ENCODE results near the gene PPEF2.

PPEF2 gene

DNA sequence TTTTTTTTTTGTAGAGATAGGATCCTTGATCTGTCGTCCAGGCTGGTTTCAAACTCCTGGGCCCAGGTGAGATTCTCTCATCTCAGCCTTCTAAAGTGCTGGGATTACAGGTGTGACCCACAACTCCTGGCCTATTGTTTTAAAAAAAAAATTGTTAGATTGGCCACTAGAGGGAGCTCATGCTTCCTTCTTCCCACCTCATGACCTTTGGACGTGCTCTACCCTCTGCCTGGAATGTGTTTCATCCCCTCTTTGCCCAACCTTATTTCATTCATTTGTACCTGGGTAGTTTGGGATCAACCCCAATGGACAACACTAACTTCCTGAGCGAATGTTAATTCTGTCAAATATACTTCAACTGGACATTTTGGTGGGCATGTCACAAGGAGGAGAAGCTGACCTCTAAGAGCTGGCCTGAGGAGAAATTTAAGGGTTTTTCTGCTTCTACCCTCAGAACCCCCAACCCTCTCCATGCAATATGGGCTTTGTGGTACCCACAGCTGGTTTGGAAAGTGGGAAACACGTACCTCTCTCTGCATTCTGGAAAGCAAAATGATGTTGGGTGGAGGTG lies 6.4 kb downstream of the PPEF2 start:
- DNase-seq = peak; percentile 53

DNA sequence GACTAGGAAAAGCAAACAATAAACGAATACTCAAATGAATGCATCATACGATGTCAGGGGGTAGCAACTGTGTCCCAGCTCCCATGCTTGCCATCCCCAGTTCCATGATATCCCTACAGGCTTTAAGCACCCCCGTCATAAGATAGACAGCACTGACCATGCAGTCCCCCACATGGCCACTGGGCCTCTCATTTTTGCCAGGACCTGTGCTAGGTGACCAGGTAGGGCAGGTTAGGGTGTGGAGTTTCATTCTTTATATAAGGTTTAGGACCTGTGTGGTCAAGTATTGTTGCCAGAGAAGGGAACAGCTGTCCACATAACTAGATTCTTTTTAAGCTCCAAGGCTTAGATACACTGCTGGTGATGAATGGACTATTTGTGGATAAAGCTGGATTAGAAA lies 9.7 kb downstream of the PPEF2 start:
- no peak for DNase-seq

DNA sequence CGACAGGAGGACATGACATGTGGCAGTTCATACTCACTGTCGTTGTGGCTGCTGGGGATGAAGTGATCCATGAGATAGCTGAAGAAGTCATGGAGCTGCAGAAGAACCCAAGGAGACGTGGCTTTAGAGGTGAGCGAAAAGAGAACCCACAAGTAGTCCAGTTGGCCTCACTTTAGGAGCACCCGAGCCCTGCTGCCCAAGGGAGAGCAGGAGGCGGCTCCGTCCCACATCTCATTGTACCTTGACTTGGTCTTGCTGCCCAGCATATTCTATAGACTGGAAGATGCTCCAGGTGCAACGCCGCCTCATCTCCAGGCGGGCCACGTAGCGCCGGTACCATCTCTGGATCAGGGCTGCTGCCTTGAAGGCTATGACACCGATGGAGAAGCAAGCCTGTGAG lies 10.6 kb downstream of the PPEF2 start:
- DNase-seq = no peak

DNA sequence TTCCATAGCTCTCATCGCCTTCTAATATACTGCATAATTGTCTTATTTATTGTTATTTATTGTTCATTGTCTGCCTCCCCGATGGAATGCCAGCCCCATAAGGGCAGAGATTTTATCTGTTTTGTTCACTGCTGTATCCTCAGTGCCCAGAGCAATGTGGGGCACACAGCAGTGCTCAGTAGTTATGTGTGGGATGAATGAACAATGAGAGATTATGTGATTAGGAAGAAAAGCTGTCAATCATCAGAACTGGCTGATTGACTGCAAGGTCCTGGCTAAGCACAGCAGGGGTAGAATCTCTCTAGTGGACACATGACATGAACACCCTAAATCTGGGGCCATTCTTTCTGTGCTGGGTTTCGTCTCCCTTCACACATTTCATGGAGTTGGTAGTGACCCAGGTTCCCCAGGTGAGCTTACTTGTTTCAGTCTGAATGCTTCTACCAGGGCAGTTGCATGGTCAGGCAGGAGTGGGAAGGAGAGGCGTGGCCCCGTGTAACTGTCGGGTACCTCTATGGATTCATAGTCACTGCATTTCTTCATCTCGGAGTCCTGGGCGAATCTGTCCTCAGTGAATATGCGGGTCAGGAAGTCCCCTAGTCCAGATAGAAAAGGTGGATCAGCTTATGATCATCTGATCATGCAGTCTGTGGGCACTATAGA lies 12.6 kb downstream of the PPEF2 start:
- no peak for DNase-seq

DNA sequence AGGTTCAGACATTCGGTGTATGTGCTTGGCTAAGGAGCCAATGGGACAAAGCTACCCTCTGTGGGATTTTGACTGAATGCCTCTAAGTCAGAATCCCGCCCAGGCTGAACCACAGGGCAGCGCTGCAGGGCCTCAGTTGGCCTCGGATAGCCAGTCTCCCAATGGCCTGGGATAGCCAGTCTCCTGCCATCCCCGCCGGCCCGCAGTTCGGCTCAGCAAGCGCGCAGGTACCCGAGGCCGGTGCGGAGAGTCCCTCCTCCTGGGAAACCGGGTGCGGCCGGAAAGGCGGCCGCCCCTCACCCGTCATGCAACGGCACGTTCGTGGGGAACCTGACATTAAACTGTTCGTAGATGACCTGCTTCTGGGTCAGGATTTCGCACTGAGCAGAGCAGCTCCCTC lies 16.1 kb downstream of the PPEF2 start:
- no peak for DNase-seq

DNA sequence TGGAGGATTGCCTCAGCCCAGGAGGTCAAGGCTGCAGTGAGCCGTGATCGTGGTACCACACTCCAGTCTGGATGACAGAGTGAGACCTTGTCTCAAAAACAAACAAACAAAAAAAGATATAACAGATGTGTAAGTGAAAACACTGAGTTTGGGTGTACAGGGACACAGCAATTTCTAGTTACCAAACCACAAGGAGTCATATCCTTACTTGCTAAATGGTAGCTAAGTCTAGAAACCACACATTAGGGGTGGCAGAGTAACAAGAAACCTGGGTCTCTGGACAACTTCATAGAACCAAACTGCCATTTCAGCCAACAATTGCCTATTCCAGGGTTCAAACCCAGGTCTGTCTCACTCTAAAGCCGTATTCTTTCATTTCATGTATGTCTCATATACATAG lies 20.8 kb downstream of the PPEF2 start:
- DNase-seq = peak; percentile 47

DNA sequence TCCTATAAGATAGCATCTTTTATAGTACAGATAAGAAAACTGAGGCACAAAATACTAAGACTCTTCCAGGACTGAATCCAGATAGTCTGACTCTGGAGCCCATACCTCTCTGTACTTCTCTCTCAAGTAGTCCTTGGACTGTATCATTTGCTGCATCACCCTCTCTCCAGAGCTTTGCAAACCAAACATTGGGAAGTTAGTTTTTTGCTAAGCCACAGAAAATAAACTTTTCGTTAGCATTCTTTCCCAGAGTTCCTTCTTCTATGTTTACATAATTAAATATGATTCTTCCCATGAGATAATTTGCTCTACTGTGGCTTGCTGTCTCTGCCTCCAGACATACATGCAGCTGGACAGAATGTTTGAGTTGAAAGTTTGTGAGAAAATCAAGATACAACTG lies 22.0 kb downstream of the PPEF2 start:
- DNase-seq = no peak

DNA sequence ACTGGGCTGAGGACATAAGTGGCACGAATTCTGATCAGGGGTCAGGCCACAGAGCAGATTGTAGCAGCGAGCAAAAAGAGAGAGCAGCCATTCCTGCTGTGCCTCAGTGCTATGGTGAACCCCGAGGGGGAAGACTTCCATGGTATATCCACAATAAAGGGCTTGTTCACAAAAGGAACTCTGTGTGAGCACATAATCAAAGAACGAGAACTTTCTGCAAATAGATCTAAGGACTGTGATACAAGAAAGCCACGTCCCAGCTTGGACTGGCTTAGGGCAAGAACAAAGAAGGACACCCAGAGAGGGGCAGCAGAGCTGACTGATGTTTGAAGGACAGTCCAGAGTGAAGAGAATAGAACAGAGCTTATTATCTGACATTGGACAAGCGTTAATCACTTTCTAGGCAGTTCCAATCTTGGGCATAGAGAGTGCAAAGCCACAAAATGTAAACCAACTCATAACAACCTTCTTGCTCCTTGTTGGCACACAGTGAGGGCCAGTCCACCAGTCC lies 24.0 kb downstream of the PPEF2 start:
- DNase-seq = no peak

DNA sequence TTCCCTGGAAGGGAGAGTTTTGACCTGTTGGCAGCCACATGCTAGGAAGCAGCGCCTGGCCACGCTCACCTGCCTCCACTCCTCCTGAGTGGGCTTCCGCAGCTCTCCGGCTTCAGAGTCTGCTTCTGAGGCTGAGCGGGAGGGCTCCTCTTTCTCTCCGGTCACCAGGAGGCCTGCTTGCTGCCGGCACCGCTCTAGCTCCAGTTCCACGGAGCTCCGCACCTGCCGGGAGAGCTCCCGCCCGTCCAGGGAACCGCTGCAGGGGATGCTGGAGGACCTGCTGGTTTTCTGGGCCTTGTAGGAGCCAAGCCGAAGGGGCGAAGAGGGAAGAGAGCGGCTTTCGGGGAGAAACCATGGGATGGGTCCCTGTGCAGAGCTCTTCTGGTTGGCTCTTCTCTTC lies 26.0 kb downstream of the PPEF2 start:
- no peak for DNase-seq

DNA sequence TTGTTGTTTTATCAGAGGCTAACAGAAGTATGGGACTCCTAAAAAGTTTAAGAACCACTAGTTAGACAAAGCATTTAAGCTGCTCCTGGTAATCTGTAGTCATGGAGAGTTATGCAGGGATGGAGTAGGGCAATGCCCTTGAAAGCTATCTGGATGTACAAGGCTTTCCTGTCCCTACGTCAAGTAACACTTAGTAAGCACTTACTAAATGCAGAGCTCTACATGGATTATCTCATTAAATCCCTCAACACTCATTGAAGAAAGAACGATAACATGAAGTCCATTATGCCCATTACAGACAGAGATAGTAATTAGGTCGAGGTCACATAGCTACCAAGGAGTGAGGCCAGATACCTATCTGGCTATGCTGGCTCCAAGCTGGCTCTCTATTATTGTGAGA lies 33.2 kb downstream of the PPEF2 start:
- no peak for DNase-seq

DNA sequence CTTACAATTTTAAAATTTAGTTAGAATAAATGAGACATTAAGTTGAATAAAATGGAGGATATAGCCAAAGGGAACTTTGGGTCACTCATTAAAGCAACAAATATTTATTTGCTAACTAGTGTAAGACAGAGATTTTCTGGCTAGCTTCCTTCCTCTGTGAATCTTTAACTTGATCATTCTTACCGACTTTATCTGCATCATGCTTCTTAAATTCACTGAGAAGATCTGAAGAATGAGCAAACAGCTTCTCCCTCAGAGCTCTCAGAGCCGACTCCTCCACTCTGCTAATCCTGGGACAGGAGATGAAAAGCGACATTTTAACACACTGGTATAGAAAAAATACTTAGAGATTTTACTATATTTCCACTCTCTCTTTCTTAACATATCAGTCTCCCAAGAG lies 35.1 kb downstream of the PPEF2 start:
- DNase-seq = no peak

DNA sequence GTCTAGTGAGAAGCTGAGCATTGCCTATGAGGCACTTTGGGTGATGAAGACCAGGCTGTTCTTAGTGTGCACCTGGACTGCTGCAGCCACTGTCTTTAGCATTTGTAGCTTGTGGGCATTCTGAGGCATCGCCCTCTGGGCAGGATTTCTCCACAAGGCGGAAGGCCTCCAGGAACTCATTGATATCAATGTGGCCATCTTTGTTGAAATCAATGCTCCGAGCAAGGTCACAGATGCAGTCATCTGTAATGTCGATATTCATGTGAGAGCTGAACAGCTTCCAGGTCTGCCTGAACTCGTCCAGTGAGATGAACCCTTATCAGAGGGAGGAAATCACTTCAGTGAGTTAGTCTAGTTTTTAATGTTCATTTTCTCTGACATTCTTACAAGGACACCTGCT lies 41.6 kb downstream of the PPEF2 start:
- no peak for DNase-seq

DNA sequence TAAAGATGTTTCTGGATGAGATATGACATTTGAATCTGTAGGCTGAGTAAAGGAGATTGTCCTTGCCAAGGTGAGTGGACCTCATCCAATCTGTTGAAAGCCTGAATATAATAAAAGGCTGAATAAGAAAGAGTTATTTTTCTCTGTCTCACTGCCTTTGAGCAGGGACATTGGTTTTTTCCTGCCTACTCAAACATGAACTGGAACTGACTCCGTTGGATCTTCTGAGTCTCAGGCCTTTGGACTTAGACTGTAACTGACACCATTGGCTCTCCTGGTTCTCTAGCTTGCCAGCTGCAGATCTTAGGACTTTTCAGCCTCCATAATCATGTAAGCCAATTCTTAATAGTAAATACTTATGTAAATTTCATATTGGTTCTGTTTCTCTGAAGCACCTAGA lies 43.5 kb downstream of the PPEF2 start:
- no peak for DNase-seq

DNA sequence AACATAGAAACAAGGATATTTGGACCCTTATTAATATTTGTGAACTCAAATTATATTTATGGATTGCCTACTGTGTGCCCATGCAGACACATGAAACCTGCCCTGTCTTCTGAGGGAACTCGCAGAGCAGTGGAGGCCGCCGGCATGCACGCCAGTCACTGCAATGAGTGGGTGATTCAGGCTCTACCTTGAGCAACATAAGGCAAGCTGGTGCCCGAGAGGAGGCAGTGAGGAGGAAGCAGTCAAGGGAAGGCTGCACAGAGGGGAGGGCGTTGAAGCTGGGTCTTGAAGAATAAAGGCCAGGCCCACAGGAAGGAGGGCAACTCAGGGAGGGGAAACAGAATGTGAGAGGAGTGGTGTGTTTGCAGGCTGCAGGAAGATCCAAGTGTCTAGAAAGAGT lies 52.8 kb downstream of the PPEF2 start:
- DNase-seq = peak; percentile 56

DNA sequence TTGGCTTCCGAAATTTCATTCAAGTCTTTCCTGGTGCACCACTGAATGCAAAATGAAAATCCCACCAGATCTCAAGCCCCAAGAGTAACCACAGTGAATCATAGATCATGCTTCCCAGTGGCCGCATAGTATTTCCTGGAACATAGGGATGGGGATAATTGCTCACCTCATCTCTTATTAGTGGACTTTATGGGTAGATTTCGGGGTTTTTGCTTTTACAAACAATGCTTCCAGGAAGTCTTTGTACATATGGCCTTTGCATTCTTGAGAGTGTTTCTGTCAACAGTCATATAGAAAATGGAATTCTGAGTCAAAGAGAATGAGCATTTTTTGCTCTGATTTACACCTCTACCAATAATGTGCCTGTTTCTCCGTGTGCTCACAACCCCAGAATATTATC lies 53.4 kb downstream of the PPEF2 start:
- DNase-seq = peak; percentile 76

DNA sequence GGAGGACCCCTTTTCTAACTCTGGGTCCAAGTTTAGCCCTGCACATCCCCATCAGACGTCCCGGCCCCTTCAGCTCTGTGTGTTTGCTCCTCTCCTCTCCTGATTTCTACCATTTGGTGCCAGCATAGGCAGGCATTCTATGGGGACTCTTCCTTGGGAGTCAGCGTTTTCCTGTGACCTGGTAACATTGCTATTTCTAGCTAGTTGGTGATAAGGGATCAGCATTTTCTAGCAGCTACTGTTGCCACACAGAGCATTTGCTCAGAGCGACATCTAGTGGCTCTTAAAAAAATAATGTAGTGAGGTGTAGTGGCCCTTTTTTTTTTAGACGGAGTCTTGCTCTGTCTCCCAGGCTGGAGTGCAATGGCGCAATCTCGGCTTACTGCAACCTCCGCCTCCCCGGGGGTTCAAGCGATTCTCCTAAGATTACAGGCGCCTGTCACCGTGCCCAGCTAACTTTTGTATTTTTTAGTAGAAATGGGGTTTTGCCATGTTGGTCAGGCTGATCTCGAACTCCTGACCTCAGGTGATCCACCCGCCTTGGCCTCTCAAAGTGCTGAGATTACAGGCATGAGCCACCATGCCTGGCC lies 54.0 kb downstream of the PPEF2 start:
- peak; percentile 79 for DNase-seq

DNA sequence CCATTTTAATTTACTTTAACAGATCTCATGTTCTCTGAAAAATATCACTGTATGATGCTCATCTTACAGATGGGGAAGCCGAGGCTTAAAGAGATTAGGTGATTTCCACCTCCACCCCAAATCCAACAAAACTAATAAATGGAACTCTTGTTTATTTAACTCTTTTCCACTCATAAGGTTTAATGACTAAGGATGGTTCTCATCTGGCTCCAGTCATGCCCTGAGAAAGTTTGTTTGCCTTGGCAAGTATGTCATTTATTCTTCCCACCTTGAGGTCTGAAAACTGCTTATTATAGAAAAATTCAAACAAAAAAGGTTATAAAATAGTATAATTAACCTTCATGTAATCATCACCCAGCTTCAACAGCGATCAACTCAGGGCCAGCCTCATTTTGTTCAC lies 56.3 kb downstream of the PPEF2 start:
- no peak for DNase-seq

DNA sequence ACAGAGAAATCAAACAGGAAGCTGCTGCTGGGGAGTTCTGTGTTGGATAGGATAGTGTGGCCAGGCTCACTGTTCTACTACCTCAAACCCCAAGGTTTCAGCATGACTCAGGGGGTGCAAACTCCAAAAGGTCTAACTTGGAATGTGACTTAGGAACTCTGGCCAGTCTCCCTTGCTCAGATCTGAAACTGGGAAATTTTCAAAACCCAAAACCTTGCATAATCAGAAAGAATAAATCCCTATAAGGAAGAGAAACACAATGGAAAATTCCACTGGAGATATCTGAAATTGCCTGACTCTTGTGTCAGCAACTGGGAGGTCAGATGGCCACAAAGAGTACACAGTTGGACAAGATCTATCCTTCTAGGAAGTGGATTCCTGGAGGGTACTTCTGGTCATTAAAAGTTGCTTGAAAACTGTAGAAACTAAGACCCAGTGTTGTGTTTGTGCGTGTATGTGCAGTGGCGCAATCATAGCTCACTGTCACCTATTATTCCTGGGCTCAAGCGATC lies 58.0 kb downstream of the PPEF2 start:
- DNase-seq = no peak

DNA sequence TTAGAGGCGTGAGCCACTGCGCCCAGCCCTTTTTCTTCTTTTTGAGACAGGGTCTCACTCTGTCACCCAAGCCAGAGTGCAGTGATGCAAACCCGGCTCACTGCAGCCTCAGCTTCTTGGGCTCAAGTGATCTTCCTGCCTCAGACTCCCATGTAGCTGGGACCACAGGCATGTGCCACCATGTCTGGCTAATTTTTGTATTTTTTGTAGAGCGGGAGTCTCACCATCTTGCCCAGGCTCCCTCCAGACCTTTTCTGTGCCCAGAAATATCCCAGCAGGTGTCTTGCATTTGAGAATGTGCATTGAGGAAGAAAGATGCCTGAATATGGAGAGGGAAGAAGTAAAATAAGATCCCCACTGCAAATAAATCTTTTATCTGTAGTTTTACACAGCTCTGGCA lies 58.7 kb downstream of the PPEF2 start:
- no peak for DNase-seq

DNA sequence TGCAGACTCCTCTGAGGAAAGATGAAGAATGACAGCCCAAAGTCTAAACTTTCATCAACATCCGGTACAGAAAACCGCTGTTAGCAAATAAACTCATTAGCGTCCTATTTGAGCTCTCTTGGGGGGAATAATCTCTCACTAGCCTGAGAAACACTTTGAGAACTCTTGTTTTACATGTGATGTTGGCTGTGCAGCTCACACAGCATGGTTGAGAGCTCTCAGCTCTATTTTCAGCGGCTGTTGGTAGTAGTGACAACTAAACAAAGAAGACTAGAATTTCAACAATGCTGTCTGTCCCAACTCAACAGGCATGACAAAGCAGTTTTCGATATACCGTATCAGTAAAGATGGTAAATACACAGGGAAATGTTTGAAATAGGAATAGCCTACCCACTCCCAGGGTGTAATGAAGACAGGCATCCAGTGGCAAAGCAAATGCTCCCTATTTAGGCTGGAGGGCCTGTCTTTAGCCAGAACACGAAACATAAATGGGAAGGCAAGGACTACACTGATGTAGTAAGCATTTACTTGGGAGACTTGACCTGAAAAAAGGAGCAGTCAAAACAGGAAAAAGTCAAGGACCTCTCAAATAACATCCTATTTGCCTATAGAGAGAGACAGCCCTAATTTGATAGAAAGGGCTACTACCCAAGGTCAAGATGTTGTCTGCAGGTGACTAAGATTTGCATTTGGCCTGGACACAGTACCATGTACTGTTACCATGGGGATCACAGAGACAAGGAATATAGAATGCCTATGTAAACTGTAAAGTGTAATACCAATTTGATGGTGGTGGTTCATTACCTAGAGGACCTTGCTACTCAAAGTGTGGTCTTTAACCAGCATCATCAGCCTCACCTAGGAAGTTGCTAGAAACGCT lies 60.4 kb downstream of the PPEF2 start:
- DNase-seq = no peak

DNA sequence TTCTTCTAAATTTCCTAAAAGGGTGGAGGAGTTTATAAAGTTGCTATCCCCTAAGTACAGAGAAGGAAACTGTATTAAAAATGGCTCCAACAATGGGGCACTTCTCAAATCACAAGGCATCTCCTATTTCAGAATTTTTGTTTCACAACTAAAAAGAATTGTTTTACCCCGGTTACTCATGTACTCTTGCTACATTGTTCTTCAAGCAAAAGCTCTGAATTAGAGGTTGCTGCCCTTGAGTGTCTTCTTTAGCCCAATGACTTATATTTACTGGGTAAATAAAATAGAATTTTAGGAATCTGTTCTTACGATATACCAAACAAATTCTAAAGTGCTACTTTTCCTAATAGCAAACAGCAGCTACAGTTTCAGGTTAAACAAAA lies 67.5 kb downstream of the PPEF2 start:
- DNase-seq = no peak

DNA sequence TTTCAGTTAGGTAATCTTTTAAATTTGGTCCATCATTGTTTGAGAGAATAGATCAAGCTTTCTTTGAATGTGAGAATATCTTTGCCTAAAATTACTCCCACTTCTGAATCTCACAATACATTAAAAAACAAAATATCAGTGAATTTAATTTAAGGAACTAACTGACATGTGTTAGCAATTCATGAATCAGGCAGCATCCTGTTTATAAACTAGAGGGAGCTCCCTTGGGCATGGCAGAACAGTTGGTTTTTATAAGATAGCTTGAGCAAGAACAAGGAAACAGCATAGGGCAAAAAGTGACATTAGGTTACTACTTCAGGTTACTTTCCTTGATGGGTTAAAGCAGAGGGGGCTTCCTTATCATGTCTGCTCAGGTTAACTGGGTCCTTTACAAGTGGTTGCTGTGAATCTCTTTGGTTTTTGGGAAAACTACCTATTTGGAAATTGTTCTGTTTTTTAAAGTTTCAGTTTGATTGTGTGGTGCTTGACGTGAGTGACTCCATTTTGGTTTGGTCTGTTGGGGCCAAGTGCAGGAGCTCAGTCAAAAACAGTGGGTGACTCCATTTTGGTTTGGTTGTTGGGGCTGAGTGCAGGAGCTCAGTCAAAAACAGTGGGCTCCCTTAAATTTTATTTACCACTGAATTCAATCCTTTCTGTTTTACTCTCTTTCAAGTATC lies 68.0 kb downstream of the PPEF2 start:
- DNase-seq = no peak

DNA sequence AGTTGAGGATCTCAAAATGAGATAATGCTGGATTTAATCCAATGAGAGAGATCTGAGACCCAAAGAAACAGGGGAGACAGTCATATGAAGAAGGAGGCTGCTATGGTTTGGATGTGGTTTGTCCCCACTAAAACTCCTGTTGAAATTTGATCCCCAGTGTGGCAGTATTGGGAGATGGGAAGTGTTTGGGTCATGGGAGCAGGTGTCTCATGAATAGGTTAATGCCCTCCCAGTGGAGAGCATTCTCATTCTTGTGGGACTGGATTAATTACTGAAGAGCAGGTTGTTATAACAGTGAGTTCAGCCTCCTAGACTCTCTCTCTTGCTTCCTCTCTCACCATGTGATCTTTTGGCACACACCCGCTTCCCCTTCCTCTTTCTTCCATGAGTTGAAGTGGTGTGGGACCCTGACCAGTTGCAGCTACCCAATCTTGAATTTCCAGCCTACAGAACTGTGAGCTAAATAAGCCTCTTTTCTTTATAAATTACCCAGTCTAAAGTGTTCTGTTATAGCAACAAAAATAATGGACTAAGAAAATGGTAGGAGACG lies 70.3 kb downstream of the PPEF2 start:
- DNase-seq = no peak
